SK-N-SH (cell line): ENCODE data around the gene SUCLG2. TPM values are rescaled to one million over a fixed set of nuclear protein-coding genes. Genes with fewer than 3 reads are reported as not detected.
A peak's percentile ranks its signal among the peaks of the same experiment; 100 is the strongest.

Experiments used
- CTCF ChIA-PET: fragments of 300-600, 350-600 bp; formaldehyde crosslinking; extraction: SDS; loops from one replicate; lab custom pipeline; 2021; lab: Yijun Ruan, JAX
- POLR2A ChIA-PET: fragments of 350-600 bp; sonication (Branson Sonifier 250); formaldehyde crosslinking; extraction: SDS; loops from one replicate; lab custom pipeline; 2020; ENCODE audit warnings: antibody characterized with exemption, inconsistent platforms; lab: Yijun Ruan, JAX
- DNase-seq: peaks from one replicate; pipeline ENCODE4 v3.0.0; 2012
- H2AFZ ChIP-seq: fragments of 200-600 bp; sonication (generic); 2 replicates; pipeline ENCODE4 v1.8.1; 2016; ENCODE audit warnings: antibody characterized with exemption, mild to moderate bottlenecking, low read depth
- H3F3A ChIP-seq: fragments of 200-600 bp; sonication (generic); replicated peaks from 2 replicates; pipeline ENCODE3; 2016; ENCODE audit warnings: antibody characterized with exemption, mild to moderate bottlenecking; ENCODE audit not compliant: insufficient read depth
- H3K27ac ChIP-seq, 2 experiments: fragments of 200-500 bp in 1 of 2; fragments of 200-600 bp in 1 of 2; sonication (Bioruptor generic) in 1 of 2; sonication (generic), shearing (Covaris generic) in 1 of 2; 2 replicates each; pipeline versions ENCODE4 v1.5.1 to v1.6.1; 2014 to 2016; ENCODE audit warnings: low read depth in 2 of 2, inconsistent platforms in 1 of 2, low read length in 1 of 2, mild to moderate bottlenecking in 1 of 2, mixed read lengths in 1 of 2
- H3K27me3 ChIP-seq: fragments of 200-600 bp; sonication (generic), shearing (Covaris generic); 2 replicates; pipeline ENCODE4 v1.6.1; 2016; ENCODE audit warnings: mixed run types; ENCODE audit not compliant: insufficient read depth
- H3K36me3 ChIP-seq, 2 experiments: fragments of 200-500 bp in 1 of 2; fragments of 200-600 bp in 1 of 2; sonication (Bioruptor generic) in 1 of 2; sonication (generic) in 1 of 2; replicated peaks in 1 of 2; 2 replicates each; pipeline versions ENCODE3 to v1.5.1; 2014 to 2016; ENCODE audit warnings: low read length in 1 of 2, mild to moderate bottlenecking in 1 of 2; ENCODE audit not compliant: insufficient read depth in 2 of 2, control insufficient read depth in 1 of 2
- H3K4me1 ChIP-seq, 2 experiments: fragments of 200-500 bp in 1 of 2; fragments of 200-600 bp in 1 of 2; sonication (Bioruptor generic) in 1 of 2; sonication (generic), shearing (Covaris generic) in 1 of 2; 2 replicates each; pipeline versions ENCODE4 v1.5.1 to v1.6.1; 2014 to 2016; ENCODE audit warnings: low read depth in 1 of 2, low read length in 1 of 2, mixed run types in 1 of 2; ENCODE audit not compliant: insufficient read depth in 2 of 2, control insufficient read depth in 1 of 2
- H3K4me2 ChIP-seq: fragments of 200-600 bp; sonication (generic), shearing (Covaris generic); 2 replicates; pipeline ENCODE4 v1.6.1; 2017; ENCODE audit warnings: mixed run types
- H3K4me3 ChIP-seq, 2 experiments: fragments of 200-500 bp in 1 of 2; fragments of 200-600 bp in 1 of 2; sonication (Bioruptor generic) in 1 of 2; sonication (generic), shearing (Covaris generic) in 1 of 2; 2 replicates each; pipeline versions ENCODE4 v1.5.1 to v1.8.1; 2014 to 2016; ENCODE audit warnings: low read depth in 2 of 2, inconsistent platforms in 1 of 2, low read length in 1 of 2, mild to moderate bottlenecking in 1 of 2, mixed read lengths in 1 of 2, moderate library complexity in 1 of 2
- H3K79me2 ChIP-seq: fragments of 200-600 bp; sonication (generic); 2 replicates; pipeline ENCODE4 v1.8.1; 2017; ENCODE audit warnings: mild to moderate bottlenecking; ENCODE audit not compliant: insufficient read depth
- H3K9ac ChIP-seq: fragments of 200-600 bp; sonication (generic); 2 replicates; pipeline ENCODE4 v1.6.1; 2017; ENCODE audit warnings: mixed run types
- H3K9me2 ChIP-seq: fragments of 200-600 bp; sonication (generic); 2 replicates; pipeline ENCODE4 v1.6.1; 2017; ENCODE audit warnings: mixed run types
- H3K9me3 ChIP-seq: fragments of 200-600 bp; sonication (generic); 2 replicates; pipeline ENCODE4 v1.6.1; 2017; ENCODE audit warnings: mixed run types, mild to moderate bottlenecking, moderate library complexity
- H4K20me1 ChIP-seq: fragments of 200-600 bp; sonication (generic); 2 replicates; pipeline ENCODE4 v1.6.1; 2017; ENCODE audit warnings: mild to moderate bottlenecking, mixed run types; ENCODE audit not compliant: insufficient read depth
- EP300 ChIP-seq, 2 experiments: IDR thresholded peaks; 2 replicates each; pipeline versions ENCODE4 v1.4.0 to v1.6.1; 2012; ENCODE audit warnings: borderline replicate concordance in 1 of 2, low read depth in 1 of 2, low read length in 1 of 2
- FOXM1 ChIP-seq: IDR thresholded peaks from 2 replicates; pipeline ENCODE4 v1.4.0; 2012; ENCODE audit warnings: low read depth, mild to moderate bottlenecking
- GABPA ChIP-seq: IDR thresholded peaks from 2 replicates; pipeline ENCODE4 v1.4.0; 2012; ENCODE audit warnings: low read depth, mild to moderate bottlenecking
- MXI1 ChIP-seq: IDR thresholded peaks from 2 replicates; pipeline ENCODE4 v1.6.1; 2012; ENCODE audit warnings: mild to moderate bottlenecking, low read depth, low read length, improper control_type of control experiment
- NFIC ChIP-seq: IDR thresholded peaks from 2 replicates; pipeline ENCODE4 v1.4.0; 2012; ENCODE audit warnings: borderline replicate concordance
- RCOR1 ChIP-seq: fragments of 150-350 bp; IDR thresholded peaks from 2 replicates; pipeline ENCODE4 v1.6.1; 2017; ENCODE audit warnings: antibody characterized with exemption, low read length
- SMC3 ChIP-seq: IDR thresholded peaks from 2 replicates; pipeline ENCODE4 v1.6.1; 2012; ENCODE audit warnings: low read depth, low read length, improper control_type of control experiment
- WGBS: methylation state at CpG from one replicate; pipeline ENCODE4 v1.1.6; 2017; ENCODE audit warnings: low lambda C conversion rate; 5-methylcytosine and 5-hydroxymethylcytosine counted together
- polyA plus RNA-seq, 3 experiments: library from polyadenylated mRNA; depleted of rRNA; stranded (reverse); fragments of >200 nt; gene quantifications; 2 replicates each; pipeline ENCODE4 v1.2.3, GENCODE V29; 2012
- TF ChIP-seq, protein P1 (sequence below): fragments of 150-350 bp; IDR thresholded peaks from 2 replicates; pipeline ENCODE4 v1.6.1; 2016; ENCODE audit warnings: mild to moderate bottlenecking, low read depth, low read length
- TF ChIP-seq, protein P2 (sequence below): IDR thresholded peaks from 2 replicates; pipeline ENCODE4 v1.4.0; 2012; ENCODE audit warnings: low read depth, borderline replicate concordance
- TF ChIP-seq, protein P3 (sequence below): fragments of 200-600 bp; sonication (generic); IDR thresholded peaks from 2 replicates; pipeline ENCODE4 v1.6.1; 2017; ENCODE audit warnings: antibody characterized with exemption, mild to moderate bottlenecking, moderate library complexity

Gene SUCLG2
- polyA plus RNA-seq, 1 of the 3 experiments (the other 2 are of a cell fraction) = 20.2 TPM

DNA sequence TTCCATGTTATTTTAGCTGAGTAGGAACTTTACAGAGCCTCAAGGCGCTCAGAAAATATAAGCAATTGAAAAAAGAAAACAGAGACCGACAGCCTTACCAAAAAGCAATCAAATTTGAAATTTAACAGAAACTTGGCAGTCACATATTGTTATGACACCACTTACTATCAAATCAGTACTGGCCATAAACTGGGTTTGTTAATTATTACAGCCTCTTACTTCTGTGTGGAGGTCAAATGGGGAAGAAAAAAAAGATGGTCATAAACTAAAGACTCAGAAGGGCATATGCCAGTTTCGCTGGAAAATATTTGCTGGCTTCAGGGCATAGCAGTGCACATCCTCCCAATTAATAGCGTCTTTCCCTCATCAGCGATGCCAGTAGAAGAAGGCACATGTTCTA lies 45.5 kb upstream of the SUCLG2 start:
- Histone ChIP-seq H3K36me3 (no peaks in the 10 kb centered on the region), H3K79me2 (no peaks in the 10 kb centered on the region), H4K20me1 (no peaks in the 10 kb centered on the region), H3F3A (no peaks in the 10 kb centered on the region), H3K4me3 (no peak overlapping the region), H3K9ac (no peak overlapping the region), H3K4me2 (no peak overlapping the region), H3K27ac (no peak overlapping the region)
- CTCF ChIA-PET = interaction anchor here (0.6 to 1.4 kb wide), 3 partner anchors 11 to 44 kb away, joined by 3 read pairs; no protein-coding TSS in a partner anchor
- 54% methylated on average over 5 of the region's 5 CpGs for WGBS
- peak; percentile 4 for DNase-seq
- no peak for TF ChIP-seq FOXM1
- TF ChIP-seq GABPA = no peak
- no peak for TF ChIP-seq RCOR1
- TF ChIP-seq, protein P1, sequence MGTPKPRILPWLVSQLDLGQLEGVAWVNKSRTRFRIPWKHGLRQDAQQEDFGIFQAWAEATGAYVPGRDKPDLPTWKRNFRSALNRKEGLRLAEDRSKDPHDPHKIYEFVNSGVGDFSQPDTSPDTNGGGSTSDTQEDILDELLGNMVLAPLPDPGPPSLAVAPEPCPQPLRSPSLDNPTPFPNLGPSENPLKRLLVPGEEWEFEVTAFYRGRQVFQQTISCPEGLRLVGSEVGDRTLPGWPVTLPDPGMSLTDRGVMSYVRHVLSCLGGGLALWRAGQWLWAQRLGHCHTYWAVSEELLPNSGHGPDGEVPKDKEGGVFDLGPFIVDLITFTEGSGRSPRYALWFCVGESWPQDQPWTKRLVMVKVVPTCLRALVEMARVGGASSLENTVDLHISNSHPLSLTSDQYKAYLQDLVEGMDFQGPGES = no peak
- no peak for TF ChIP-seq SMC3
- TF ChIP-seq, protein P2, sequence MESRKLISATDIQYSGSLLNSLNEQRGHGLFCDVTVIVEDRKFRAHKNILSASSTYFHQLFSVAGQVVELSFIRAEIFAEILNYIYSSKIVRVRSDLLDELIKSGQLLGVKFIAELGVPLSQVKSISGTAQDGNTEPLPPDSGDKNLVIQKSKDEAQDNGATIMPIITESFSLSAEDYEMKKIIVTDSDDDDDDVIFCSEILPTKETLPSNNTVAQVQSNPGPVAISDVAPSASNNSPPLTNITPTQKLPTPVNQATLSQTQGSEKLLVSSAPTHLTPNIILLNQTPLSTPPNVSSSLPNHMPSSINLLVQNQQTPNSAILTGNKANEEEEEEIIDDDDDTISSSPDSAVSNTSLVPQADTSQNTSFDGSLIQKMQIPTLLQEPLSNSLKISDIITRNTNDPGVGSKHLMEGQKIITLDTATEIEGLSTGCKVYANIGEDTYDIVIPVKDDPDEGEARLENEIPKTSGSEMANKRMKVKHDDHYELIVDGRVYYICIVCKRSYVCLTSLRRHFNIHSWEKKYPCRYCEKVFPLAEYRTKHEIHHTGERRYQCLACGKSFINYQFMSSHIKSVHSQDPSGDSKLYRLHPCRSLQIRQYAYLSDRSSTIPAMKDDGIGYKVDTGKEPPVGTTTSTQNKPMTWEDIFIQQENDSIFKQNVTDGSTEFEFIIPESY = no peak
- TF ChIP-seq EP300 (IDR thresholded peaks at IDR 0.05; ENCODE audit: borderline replicate concordance in 1 of 2, low read depth in 1 of 2, low read length in 1 of 2) = 0 out of 4 replicates have a peak, but pooled peaks of 1 of the 2 experiments have one; percentile 18
- TF ChIP-seq, all 33 proteins: peak for 1
- no peaks in the 10 kb centered on the region for H3K27me3 ChIP-seq
- H3K9me3 ChIP-seq = no peaks in the 10 kb centered on the region
- no peaks in the 10 kb centered on the region for H3K9me2 ChIP-seq
- peaks cover 0 to 5% of the 10 kb centered on the region in 2 experiments; a peak in 2 of 4 replicates for H3K4me1 ChIP-seq
- POLR2A ChIA-PET = no interaction called here
- no peak overlapping the region for H2AFZ ChIP-seq

DNA sequence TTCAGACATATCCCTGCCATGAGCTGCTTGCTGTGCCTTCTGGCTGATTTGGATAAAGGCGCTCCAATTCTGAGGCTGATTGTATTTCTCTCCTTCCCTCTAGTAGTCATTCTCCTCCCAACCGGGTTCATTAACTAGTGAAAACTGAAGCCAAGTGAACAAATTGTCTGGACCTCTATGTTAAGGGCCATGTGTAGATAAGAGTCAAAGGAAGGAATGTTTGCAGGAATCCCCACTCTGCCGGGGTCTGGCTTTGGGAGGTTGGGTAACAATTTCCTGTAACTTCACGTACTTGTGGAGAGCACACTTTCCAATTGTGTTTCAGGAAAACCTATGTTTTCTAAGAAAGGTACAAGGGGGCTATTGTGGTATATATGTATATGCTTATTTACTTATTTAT lies 38.2 kb upstream of the SUCLG2 start:
- Histone ChIP-seq H2AFZ (no peak overlapping the region), H3K27ac (no peak overlapping the region), H3K36me3 (no peaks in the 10 kb centered on the region), H3K27me3 (no peaks in the 10 kb centered on the region), H3K79me2 (no peaks in the 10 kb centered on the region), H3K4me1 (no peaks in the 10 kb centered on the region; a peak in 1 of 4 replicates), H4K20me1 (no peaks in the 10 kb centered on the region), H3K4me3 (no peak overlapping the region), H3F3A (no peaks in the 10 kb centered on the region)
- DNase-seq = no peak
- WGBS = 77% methylated on average over 4 of the region's 4 CpGs
- CTCF ChIA-PET = no interaction called here
- no peak for TF ChIP-seq MXI1
- TF ChIP-seq NFIC = no peak
- TF ChIP-seq, protein P3, sequence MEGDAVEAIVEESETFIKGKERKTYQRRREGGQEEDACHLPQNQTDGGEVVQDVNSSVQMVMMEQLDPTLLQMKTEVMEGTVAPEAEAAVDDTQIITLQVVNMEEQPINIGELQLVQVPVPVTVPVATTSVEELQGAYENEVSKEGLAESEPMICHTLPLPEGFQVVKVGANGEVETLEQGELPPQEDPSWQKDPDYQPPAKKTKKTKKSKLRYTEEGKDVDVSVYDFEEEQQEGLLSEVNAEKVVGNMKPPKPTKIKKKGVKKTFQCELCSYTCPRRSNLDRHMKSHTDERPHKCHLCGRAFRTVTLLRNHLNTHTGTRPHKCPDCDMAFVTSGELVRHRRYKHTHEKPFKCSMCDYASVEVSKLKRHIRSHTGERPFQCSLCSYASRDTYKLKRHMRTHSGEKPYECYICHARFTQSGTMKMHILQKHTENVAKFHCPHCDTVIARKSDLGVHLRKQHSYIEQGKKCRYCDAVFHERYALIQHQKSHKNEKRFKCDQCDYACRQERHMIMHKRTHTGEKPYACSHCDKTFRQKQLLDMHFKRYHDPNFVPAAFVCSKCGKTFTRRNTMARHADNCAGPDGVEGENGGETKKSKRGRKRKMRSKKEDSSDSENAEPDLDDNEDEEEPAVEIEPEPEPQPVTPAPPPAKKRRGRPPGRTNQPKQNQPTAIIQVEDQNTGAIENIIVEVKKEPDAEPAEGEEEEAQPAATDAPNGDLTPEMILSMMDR = no peak
- TF ChIP-seq, all 33 proteins: peak for 0
- Histone ChIP-seq H3K4me2 (no peak overlapping the region), H3K9me3 (no peaks in the 10 kb centered on the region), H3K9ac (no peak overlapping the region), H3K9me2 (no peaks in the 10 kb centered on the region)
- POLR2A ChIA-PET = no interaction called here
